ENCODE measurements around the gene SLC11A1. TPM values are rescaled to one million over a fixed set of nuclear protein-coding genes. Genes with fewer than 3 reads are reported as not detected.

SLC11A1 gene
- total and polyA plus RNA-seq, 11 donors = 0.96 to 31.0 (median 4.5) TPM

DNA sequence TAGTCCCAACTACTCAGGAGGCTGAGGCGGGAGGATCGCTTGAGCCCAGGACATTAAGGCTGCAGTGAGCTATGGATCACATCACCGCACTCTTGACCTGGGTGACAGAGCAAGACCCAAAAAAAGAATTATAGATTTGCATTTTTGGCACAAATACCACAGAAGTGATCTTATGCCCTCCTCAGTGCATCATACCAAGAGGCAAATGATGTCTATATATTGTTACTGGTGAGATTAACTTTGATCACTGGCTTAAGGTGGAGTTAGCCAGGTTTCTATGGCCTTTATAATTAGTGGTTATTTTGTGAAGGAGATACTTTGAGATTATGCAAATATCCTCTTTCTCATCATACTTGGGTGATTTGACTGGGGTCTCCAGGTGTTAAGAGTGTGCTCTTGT is 47.5 kb upstream of the SLC11A1 start:
- H3K9me3 ChIP-seq = peaks cover 0 to 3% (median 0%) of the 10 kb centered on the region in 12 donors
- H3K4me3 ChIP-seq = no peak overlapping the region
- ATAC-seq = no peak
- peaks cover 0 to 36% (median 0%) of the 10 kb centered on the region in 12 donors for H3K4me1 ChIP-seq
- TF ChIP-seq CTCF (IDR thresholded peaks at IDR 0.05) (no peak), POLR2A (IDR thresholded peaks at IDR 0.05) (no peak)
- 97 to 99% (median 98%) methylated on average over 3 of the region's 3 CpGs for WGBS, 4 donors
- no peaks in the 10 kb centered on the region for H3K36me3 ChIP-seq
- H3K27ac ChIP-seq = peak overlapping the region in 1 of 12 donors; percentile 93
- H3K27me3 ChIP-seq = no peaks in the 10 kb centered on the region
- intact Hi-C loops (cut with DNase I) = no loop called here
- no peak for DNase-seq

DNA sequence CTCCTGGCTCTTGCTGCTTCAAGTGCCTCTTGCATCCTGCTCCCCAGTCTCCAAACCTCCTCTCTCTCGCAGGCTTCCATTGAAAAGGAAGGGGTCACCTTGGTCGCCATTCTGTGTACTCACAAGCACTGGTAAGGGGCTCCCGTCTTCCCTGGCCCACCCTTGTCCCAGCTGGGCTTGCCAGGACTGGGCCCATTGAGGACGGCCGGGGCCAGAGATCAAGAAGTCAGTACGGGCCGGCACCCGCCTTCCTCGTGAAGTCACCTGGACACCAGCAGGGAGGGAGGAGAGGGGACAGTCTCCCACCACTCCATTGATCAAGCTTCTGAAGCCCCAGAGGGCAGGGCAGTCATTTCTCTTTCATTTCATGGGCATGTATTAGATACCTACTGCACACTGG is 41.4 kb upstream of the SLC11A1 start:
- 89 to 96% (median 94%) methylated on average over 5 to 9 of the region's 9 CpGs for WGBS, 4 donors
- H3K36me3 ChIP-seq = peaks cover 0 to 8% (median 0%) of the 10 kb centered on the region in 9 donors
- TF ChIP-seq POLR2A (IDR thresholded peaks at IDR 0.05) = no peak
- TF ChIP-seq CTCF (IDR thresholded peaks at IDR 0.05) = no peak
- intact Hi-C loops (cut with DNase I) = no loop called here
- DNase-seq (no peak), ATAC-seq (no peak)
- H3K4me3 ChIP-seq = no peak overlapping the region
- H3K27me3 ChIP-seq = no peaks in the 10 kb centered on the region
- H3K27ac ChIP-seq = no peak overlapping the region
- H3K4me1 ChIP-seq = peaks cover 0 to 9% (median 0%) of the 10 kb centered on the region in 12 donors
- H3K9me3 ChIP-seq = no peaks in the 10 kb centered on the region

- intact Hi-C loops (cut with DNase I) = no loop called here
- H3K4me3 ChIP-seq = no peak overlapping the region
- H3K27ac ChIP-seq = no peak overlapping the region
- no peaks in the 10 kb centered on the region for H3K27me3 ChIP-seq
- ATAC-seq (no peak), DNase-seq (no peak)
- TF ChIP-seq POLR2A (IDR thresholded peaks at IDR 0.05) (no peak), CTCF (IDR thresholded peaks at IDR 0.05) (no peak)
- H3K4me1 ChIP-seq = peaks cover 0 to 9% (median 0%) of the 10 kb centered on the region in 12 donors
- peaks cover 0 to 8% (median 0%) of the 10 kb centered on the region in 9 donors for H3K36me3 ChIP-seq
- 94 to 97% (median 96%) methylated on average over 8 of the region's 8 CpGs for WGBS, 4 donors
- H3K9me3 ChIP-seq = no peaks in the 10 kb centered on the region
These were observed 40.7 kb upstream of the SLC11A1 start for GRCh38 chr2:218341381-218341780.

DNA sequence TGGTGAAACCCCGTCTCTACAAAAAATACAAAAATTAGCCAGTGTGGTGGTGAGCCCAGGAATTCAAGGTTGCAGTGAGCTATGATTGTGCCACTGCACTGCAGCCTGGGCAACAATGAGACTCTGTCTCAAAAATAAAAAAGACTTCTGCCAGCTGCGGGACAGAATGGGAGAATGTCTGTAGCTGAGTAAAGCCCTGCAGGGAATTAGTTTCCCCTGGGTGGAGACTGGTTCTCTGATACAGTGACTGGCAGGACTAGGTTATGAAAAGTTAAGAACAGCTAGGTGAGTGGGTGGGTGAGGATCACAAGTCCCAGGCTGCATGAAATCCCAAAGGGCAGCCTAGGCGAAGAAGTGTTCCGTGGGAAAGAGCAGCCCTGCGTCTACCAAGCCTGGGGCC is 39.2 kb upstream of the SLC11A1 start:
- ATAC-seq = no peak
- DNase-seq = no peak
- WGBS, 4 donors = 79 to 98% (median 94%) methylated on average over 5 of the region's 5 CpGs
- no peak overlapping the region for H3K27ac ChIP-seq
- peaks cover 0 to 9% (median 0%) of the 10 kb centered on the region in 12 donors for H3K4me1 ChIP-seq
- no peaks in the 10 kb centered on the region for H3K9me3 ChIP-seq
- intact Hi-C loops (cut with DNase I) = no loop called here
- no peaks in the 10 kb centered on the region for H3K27me3 ChIP-seq
- peaks cover 0 to 8% (median 0%) of the 10 kb centered on the region in 9 donors for H3K36me3 ChIP-seq
- H3K4me3 ChIP-seq = no peak overlapping the region
- TF ChIP-seq CTCF (IDR thresholded peaks at IDR 0.05) = no peak
- TF ChIP-seq POLR2A (IDR thresholded peaks at IDR 0.05) = no peak

All from heart left ventricle (tissue), 16 donors.